Measurements from ENCODE around the gene TRABD2B.

Gene TRABD2B

DNA sequence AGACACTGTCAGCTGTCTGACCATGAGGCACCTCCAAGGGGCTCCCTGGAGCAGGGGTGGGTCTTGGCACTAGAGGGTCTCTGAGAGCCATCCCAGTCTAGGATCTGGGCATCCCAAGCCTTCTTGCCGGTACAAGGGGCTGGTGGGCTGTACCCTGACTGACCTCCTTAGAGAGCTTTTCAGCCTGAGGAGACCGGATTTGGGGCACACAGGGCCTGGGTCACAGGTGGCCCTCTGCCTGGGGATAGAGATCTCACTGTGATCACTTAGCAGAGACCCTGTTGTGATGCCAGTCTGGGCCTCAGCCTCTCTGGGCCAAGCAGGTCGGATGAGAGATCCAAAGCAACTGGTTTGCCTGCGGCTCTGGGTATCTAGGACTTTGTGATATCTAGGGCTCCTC lies 227.2 kb downstream of the TRABD2B start:
- Mint-ChIP-seq H3K4me3 (no peak overlapping the region), H3K27me3 (ENCODE audit: low read depth) (peaks cover 41% of the 10 kb centered on the region), H3K27ac (no peak overlapping the region), H3K9me3 (no peaks in the 10 kb centered on the region), H3K4me1 (peaks cover 36% of the 10 kb centered on the region), H3K36me3 (ENCODE audit: low read depth) (peaks cover 41% of the 10 kb centered on the region)
- TF ChIP-seq, protein P1, sequence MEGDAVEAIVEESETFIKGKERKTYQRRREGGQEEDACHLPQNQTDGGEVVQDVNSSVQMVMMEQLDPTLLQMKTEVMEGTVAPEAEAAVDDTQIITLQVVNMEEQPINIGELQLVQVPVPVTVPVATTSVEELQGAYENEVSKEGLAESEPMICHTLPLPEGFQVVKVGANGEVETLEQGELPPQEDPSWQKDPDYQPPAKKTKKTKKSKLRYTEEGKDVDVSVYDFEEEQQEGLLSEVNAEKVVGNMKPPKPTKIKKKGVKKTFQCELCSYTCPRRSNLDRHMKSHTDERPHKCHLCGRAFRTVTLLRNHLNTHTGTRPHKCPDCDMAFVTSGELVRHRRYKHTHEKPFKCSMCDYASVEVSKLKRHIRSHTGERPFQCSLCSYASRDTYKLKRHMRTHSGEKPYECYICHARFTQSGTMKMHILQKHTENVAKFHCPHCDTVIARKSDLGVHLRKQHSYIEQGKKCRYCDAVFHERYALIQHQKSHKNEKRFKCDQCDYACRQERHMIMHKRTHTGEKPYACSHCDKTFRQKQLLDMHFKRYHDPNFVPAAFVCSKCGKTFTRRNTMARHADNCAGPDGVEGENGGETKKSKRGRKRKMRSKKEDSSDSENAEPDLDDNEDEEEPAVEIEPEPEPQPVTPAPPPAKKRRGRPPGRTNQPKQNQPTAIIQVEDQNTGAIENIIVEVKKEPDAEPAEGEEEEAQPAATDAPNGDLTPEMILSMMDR (IDR thresholded peaks at IDR 0.05; ENCODE audit: unreplicated experiment in 3 of 3) = no peak

DNA sequence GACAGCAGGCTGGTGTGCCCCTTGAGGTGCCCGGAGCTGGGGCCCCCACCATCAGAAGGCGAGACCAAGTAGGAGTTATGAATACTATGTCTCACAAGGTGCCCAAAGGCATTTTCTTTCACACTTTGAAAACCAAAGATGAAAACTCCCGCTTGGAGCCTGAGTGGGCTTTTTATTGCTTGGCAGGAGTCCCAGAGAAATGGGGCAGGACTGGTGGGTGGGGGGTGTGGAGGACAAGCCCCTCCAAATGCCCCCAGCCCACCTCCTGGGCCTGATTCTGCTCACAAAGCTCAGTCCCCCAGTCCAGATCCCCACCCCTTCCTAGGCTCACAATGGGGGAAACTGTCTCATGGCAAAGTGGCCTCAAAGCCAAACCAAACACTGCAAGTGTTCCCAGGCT lies 227.9 kb downstream of the TRABD2B start:
- H3K4me3 Mint-ChIP-seq = no peak overlapping the region
- H3K36me3 Mint-ChIP-seq (ENCODE audit: low read depth) = peaks cover 34% of the 10 kb centered on the region
- no peak overlapping the region for H3K27ac Mint-ChIP-seq
- H3K27me3 Mint-ChIP-seq (ENCODE audit: low read depth) = peaks cover 37% of the 10 kb centered on the region
- no peaks in the 10 kb centered on the region for H3K9me3 Mint-ChIP-seq
- TF ChIP-seq, protein P1 (IDR thresholded peaks at IDR 0.05; ENCODE audit: unreplicated experiment in 3 of 3) = no peak
- H3K4me1 Mint-ChIP-seq = peaks cover 36% of the 10 kb centered on the region

DNA sequence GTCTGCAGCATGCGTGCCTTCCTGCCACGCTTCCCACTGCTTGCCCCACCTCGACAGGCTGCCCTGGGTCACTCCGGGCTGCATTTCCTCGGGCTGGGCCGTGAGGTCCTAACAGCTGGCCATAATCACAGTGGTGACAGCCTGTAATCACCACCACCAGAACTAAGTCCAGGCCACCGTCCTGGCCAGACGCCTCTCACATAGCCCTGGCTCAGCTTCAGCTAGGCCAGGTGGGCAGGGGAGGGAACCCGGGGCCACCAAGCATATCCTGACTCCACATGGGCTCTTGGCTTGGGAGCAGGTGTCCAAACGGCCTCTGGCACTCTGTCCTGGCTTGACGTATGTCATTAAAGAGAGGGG lies 229.5 kb downstream of the TRABD2B start:
- H3K4me1 Mint-ChIP-seq = peaks cover 45% of the 10 kb centered on the region
- no peak overlapping the region for H3K4me3 Mint-ChIP-seq
- H3K27me3 Mint-ChIP-seq (ENCODE audit: low read depth) = peaks cover 33% of the 10 kb centered on the region
- H3K27ac Mint-ChIP-seq = peak overlapping the region in 1 of 3 experiments; percentile 63
- no peaks in the 10 kb centered on the region for H3K9me3 Mint-ChIP-seq
- TF ChIP-seq, protein P1 (IDR thresholded peaks at IDR 0.05; ENCODE audit: unreplicated experiment in 3 of 3) = no peak
- peaks cover 25% of the 10 kb centered on the region for H3K36me3 Mint-ChIP-seq (ENCODE audit: low read depth)

DNA sequence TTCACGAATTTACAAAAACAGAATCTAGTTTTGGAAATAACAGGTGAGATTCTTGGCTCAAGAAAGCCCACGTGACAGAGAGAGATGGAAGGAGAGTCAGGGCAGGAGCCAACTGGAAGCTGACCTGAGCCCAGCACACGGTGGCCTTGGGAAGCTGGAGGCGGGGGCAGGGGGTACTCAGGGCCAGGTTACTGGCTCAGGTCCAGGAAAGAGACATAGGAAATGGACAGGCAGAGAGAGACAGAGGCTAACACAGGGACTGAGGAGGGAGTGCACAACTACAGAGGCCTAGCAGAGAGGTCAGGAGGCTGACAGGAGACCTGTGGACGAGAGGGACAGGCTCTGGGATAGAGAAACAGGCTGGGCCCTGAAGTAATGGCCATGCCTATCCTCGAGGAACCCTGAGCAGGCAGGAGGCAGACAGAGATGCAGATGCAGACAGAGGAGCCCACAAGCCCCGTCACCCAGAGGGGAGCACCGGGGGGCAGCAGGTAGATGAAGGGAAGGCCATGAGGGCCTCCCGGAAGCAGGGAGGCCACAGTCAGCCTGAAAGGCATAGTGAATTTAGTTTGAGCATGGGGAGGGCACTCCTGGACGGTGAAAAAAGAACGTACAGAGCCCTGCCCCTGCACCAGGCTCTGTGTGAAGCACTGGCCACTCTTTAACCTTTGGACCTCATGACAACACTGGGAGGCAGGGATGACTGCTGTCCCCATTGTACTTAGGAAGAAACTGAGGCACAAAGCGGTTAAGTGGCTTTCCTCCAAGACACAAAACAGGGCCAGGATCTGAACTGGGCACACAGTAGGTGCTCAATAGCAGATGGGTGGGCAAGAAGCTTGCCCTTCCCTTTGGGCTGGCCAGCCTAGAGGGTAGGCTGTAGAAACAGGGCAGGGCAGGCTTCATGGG lies 230.1 kb downstream of the TRABD2B start:
- TF ChIP-seq, protein P1 (IDR thresholded peaks at IDR 0.05; ENCODE audit: unreplicated experiment in 3 of 3) = no peak
- Mint-ChIP-seq H3K36me3 (ENCODE audit: low read depth) (peaks cover 20% of the 10 kb centered on the region), H3K4me3 (no peak overlapping the region), H3K27ac (peak overlapping the region in 1 of 3 experiments; percentile 19), H3K9me3 (no peaks in the 10 kb centered on the region), H3K27me3 (ENCODE audit: low read depth) (peaks cover 33% of the 10 kb centered on the region), H3K4me1 (peaks cover 45% of the 10 kb centered on the region)

DNA sequence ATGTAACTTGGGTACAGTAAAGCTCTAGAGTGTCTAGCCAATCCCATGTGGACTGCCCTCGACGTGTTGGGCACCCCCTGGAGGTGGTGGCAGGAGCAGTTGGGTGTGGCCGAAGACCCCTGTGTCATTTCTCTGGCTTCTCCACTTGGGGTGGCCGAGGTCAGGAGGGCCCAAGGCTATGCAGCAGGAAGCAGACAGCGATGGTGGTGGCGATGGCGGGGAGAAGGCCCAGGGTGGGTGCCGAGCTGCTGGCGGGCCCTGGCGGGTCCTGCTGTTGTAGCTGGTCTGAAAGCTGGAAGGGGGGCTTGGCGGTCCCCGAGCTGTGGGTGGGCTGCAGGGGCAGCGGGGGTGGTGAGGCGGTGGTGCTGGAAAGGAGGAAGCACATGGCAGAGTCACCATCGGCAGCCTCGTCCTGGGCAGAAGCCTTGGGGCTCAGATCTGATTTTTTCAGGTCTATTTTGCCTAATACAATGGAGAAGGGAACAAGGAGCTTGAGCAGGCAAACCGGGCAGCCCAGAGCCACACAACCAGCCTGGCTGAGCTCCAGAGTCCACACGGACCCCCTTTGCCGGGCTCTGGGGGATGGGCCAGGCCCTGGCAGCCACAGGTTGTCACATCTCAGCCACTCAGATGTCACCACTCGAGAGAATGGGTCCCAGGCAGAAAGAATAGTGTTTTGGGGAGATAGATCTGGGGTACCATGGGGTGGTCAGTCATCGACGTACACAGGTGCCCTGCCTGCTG lies 231.3 kb downstream of the TRABD2B start:
- H3K4me1 Mint-ChIP-seq = peaks cover 36% of the 10 kb centered on the region
- peaks cover 8% of the 10 kb centered on the region for H3K36me3 Mint-ChIP-seq (ENCODE audit: low read depth)
- TF ChIP-seq, protein P1 (IDR thresholded peaks at IDR 0.05; ENCODE audit: unreplicated experiment in 3 of 3) = no peak
- H3K27ac Mint-ChIP-seq = no peak overlapping the region
- H3K4me3 Mint-ChIP-seq = no peak overlapping the region
- H3K27me3 Mint-ChIP-seq (ENCODE audit: low read depth) = peaks cover 23% of the 10 kb centered on the region
- H3K9me3 Mint-ChIP-seq = no peaks in the 10 kb centered on the region

Data from nephron (organoid).